Renal pelvis (tissue), 4 donors: Measurements from ENCODE around the gene ENHO. TPM values are rescaled to one million over a fixed set of nuclear protein-coding genes. Genes with fewer than 3 reads are reported as not detected.

ENCODE experiments used
- DNase-seq: peaks from one replicate; pipeline ENCODE4 v3.0.0-alpha.2; 2013
- polyA plus RNA-seq, 3 donors: library from polyadenylated mRNA; unstranded; fragments of 120-200 nt; gene quantifications; one replicate each; pipeline ENCODE4 v1.2.1, GENCODE V29; 2013; ENCODE audit not compliant: insufficient read length in 3 of 3

The ENHO gene
- polyA plus RNA-seq, 3 donors = 0.83 to 2.5 (median 2.4) TPM

DNA sequence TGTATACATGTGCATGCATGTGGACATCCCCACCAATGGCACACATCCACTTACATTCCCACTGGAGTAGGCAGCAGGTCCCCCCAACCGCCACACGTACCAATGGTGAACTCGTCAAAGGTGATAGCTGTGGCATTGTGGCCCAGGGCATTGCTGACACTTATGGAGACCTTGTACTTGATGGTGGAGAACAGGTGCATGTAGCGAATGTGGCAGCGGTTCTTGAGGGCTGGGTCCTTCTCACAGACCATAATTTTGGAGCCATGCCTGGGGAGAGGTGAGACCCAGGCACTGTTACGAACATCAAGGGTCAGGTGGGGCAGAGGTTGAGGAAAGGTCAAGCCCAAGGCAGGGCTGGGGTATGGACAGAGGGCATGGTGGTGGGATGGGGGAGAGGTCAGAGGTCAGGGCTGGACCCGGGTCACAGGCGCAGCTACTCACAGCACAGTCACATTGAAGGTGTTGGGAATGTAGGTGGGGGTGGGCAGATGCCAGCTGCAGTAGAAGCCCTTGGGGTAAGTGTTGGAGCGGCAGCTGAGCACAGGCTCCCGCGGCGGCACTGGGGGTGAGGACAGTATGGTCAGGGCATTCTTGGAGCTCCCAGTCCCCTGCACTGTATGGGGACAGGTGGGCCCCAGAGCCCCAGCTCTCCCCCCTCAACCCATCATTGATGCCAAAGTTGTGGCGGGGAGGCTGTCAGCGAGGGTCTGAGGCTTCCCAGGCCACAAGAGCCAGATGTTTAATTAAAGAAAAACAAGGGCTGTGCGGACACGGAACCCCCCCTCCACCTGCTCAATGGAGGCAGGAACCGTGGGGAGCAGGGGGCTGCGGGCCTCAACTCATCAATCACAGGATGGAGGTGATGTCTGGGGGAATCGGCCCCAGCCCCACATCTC lies 34.9 kb upstream of the ENHO start:
- DNase-seq = no peak

DNA sequence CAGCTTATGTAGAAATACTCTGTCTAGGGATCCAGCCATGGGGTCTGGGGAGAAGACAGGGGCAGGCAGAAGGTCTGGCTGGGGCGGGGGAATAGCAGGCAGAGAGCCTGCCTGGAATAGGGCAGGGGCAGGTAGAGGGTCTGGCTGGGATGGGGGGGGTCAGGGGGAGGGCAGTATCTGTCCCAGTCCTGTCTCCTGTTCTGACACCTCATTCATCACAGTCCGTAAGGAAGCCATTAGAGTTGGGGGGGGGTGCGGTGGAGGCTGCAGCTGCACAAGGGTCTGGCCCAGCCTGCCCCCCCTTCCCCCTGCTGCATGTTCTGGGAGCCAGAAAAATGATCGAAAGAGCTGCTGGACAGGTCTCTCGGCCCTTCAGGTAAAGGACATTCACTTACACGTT lies 34.2 kb upstream of the ENHO start:
- DNase-seq = no peak

DNA sequence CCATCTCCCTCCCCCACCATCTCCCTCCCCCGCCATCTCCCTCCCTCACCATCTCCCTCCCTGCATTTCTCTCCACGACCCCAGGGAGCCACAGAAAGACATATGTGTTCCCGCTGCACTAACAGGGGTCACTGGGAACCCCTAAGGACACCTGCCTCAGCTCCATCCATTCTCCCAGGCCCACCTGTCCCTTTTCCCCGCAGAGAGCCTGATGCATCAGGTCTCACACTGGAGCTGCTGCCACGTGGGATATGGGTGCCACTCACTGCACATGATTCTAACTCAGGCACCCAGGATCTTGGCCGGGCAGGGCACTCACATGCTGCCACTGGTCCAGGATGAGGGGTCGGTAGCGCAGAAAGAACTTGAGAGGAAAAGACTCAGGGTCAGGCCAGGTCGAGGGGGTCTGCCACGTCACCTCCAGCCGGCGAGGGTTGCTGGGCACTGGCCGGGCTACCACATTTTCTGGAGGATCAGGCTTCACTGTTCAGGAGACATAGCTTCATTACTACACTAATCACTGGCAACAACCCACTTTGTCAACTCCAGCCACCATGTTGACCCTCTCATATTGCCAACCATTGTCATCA lies 33.2 kb upstream of the ENHO start:
- no peak for DNase-seq

DNA sequence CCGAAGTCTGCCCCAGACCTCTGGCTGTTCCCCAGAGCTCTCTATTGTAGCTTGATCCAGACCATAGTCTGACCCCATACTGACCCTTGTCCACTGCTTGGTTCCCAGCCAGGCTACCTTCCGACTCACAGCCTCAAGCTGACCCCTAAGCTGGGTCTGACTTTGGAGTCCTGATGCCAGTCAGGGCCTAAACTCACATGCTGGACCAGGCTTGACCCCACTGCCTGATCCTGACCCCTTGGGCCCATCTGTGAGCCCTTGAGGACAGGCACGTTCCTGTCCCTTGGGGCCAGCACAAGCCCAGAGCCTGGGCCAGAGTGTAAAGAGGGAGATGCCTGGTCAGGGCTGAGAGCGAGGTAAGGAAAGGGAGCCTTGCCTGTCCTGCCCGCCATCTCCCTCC lies 32.7 kb upstream of the ENHO start:
- no peak for DNase-seq

DNA sequence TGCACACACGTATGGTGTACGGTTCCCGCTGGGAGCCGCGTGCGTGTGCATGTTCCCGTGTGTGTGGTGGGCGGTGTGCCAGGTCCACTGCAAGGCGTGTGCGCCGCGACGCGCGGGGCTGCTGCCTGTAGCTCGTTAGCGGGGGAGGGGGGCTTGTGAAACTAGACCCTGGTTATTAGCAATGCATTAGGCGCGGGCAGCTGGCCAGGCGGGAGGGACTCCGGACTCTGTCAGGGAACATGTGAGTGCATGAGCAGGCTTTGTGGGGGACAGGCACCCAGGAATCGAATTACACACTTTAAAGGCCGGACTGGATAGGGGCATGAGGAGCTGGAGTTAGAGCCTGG lies 32.2 kb upstream of the ENHO start:
- DNase-seq = peak; percentile 78

DNA sequence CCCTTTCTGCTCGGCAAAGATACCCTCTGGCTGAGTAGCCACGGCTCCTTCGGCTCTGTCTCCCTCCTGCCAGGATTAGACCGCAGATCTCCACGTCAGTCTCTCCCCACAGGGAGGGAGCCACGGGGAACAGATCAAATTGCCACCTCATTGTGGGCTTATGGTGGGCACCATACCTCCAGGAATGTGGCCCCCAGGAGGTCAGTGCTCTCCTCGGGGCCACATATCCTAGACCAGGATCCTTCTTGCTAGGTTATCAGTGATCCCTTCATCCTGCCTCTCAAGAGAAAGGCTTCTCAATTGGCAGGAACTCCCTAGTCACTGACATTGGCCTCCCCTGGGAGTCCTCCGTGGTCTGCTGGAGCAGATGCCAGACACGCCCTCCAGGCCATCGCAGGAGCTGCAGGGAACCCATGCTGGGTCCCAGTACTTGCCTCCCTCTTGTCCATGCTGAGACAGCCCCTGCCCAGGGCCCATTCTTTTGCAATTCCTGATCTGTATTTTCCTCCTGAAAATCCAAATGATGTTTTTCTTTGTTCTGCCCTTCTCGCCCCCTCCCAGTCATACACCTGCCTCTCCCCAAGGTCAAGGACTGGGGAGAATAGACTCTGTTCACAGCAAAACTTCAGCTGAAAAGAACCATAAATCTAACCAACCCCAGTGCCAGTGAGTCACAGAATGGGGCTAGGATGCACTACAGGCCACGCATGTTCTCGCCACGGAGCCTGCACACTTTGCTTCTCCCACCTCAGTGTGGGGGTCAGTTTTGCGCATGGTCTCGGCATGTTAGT lies 31.6 kb upstream of the ENHO start:
- DNase-seq = no peak

DNA sequence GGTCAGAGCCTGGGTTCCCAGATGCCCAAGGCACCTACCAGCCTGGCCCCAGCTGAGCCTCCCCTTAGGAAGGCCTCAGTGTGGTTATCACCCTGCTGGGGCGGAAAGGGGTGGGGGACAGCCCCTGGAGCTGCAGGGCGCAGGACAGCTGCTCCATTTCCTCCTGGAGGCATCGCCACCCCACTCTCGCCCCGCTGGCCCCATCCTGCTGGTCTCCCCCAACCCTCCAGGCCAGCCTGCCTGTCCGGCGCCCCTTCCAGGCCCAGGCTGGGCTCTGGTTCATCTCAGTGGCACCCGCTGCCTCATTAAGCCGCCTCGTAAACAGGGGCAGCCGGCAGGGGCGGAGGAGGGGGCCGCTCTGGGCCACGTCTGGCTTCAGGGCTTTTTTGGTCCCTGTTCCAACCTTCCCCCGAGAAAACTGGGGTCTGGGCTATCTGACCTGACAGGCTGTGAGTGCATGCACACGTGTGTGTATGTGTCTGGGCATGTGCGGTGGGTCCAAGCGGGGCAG lies 30.8 kb upstream of the ENHO start:
- DNase-seq = no peak

DNA sequence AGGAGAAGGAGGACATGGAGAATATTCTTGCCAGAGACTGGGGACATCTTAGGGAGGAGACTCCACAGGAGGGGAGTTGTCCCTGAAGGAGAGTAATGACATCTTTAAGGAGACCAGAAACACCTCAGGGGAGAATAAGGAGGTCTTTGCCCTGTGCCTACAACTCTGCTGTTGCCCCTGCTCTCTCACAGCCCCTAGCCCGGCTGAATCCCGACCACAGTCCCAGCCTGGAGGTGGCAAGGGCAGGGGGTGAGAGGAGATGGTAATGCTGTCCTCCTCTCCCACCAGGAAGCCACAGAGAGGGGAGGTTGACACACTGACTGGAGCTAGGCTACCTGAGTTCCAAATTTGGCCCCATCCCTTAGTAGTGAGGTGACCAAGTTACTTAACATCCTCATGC lies 30.2 kb upstream of the ENHO start:
- DNase-seq = no peak

DNA sequence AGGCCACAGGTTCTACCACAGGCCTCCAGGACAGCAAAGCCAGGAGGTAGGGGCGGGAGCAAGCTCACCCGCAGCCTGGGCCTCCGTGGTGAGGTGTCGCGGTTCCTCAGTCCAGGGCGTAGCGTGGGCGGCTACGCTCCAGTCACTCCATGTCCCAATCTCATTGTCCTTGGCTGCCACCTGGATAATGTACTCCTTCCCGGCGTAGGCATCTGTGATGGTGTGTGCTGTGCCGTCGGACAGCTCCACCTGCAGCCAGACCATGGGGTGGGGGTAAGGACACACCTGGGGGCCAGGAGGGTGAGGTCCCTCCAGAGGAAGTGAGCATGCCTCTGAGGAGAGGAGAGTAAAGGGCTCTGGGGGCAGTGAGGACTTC lies 29.8 kb upstream of the ENHO start:
- no peak for DNase-seq

DNA sequence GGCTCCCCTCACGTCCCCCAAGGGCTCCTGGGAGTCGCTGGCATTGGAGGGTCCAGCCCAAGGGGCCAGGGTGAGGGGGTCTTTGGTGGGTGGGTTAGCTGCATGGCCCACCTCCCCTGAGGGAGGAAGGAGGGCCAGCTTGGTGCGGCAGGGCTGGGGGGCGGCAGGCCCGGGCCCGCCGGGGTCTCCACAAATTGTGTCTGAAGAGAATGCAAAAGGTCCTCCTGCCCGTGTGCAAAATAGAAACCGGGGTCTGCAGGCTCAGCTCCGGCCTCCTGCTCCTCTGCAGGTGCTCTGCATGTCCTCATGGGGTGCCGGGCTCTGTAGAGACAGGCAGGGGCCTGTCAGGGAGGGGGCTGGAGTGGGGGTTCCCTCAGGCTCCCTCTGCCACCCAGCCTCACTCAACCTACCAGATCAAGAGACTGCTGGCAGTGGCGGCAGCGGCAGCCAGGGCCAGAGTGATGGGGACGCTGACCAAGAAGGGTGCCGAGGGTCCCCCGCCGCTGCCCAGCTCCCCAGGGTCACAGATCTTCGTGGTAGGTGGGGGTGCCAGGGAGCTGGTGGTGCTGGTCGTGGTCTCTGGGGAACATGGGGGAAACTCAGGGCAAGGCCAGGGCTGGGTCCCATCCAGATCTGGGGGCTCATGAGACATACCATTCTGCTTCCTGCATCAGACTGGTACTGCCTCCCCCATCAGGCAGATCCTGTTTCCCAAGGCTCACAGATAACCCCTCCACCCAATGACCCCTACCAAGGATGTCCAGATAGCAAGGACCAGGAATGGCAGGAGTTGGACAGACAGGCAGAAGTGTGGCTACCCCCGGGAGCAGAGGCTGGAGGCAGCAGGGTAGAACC lies 29.2 kb upstream of the ENHO start:
- no peak for DNase-seq

DNA sequence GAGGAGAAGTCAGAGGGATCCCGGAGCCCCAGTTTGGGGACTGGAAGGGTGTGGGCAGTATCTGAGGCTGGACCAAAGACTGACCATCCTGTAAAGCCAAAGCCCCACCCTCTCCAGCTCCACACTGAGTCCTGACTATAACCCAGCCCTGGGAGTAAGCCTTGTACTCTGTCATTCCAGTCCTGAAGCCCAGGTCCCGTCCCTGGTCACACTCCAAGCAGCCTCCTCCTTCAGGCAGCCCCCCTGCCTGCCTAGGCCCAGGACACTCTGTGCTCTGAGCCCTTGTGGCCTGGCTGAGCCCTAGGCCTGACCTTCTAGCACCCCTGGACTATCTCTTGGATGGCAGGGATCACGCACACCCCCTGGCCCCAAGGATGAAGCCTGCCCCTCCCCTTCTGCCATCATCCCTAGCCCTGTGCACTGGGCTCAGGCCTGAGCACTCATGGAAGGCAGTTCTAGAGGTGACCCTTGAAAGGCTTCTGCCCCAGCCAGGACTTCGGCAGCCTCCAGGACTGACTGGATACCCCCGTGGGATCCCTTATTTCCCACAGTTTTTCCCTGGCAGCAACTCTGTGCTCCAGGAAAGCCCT lies 28.0 kb upstream of the ENHO start:
- DNase-seq = no peak

DNA sequence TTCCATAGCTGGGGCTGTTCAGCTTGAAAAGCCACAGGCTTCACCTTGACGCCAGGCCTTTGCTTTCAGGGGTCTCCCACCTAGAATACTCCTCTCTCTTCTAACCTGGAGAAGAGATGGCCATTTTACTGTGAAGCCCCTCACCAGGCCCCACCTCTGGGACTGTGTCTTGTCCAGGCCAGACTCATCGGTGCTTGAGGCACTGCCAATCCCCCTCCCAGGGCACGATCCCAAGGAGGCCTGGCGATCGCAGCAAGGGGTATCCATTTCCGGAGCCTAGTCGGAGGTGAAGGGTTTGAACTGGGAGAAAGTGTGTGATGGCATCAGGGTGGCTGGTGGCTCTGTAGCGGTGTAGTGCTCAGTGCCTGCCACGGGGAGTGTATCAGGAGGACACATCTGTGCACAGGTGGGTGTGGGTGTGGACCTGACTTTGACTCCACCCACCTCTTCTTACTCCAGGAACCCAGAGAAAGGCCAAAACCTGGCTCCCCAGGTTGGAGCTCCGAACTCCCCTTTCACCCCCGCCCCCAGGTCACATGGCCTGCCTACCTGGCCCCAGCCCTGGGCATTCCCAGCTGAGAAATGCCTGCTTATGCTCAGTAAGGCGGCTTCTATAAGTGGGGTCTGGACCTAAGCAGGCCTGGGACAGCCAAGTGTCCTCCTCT lies 27.4 kb upstream of the ENHO start:
- no peak for DNase-seq

DNA sequence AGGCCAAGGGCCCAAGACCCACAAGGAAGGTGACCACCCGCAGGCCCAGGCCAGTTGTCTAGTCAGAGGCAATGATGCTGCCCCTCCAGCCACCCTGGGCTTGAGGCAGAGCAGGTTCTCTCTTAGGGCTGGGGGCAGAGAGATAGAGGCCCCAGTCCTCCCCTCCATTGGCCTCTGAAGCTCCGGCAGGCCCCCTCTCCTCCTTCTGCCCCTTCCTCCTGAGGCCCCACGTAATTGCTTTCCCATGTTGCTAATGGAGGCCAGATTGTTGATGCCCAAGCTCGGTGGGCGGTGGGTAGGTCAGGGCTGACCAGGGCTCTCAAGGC lies 26.6 kb upstream of the ENHO start:
- DNase-seq = no peak

DNA sequence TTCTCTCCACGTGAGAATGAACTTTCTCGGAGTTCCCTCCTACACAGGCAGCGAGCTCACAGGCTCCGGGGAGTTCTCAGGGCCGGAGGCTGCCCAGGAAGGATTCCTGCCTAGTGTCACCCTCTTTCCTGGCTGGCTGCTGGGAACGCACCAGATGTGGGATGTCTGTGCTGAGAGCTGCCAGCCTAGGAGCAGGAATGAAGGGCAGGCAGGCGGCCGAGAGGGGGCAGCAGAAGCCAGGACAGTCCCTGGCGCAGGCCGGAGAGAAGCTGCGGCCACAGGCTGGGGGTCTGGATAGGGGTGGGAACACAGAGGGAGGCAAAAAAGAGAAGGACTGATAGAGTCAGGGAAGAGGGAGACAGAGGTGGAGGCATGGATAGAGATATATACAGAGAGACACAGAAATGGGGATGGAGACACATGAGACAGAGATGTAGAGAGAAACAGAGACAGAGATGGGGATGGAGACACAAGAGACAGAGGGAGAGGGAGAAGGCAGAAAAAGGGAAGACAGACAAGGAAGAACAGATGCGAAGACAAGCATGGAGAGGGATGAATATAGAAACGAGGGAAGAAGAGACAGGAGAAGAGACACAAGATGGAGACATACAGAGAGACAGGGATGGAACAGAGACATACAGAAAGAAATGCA lies 25.3 kb upstream of the ENHO start:
- DNase-seq = peak; percentile 73

DNA sequence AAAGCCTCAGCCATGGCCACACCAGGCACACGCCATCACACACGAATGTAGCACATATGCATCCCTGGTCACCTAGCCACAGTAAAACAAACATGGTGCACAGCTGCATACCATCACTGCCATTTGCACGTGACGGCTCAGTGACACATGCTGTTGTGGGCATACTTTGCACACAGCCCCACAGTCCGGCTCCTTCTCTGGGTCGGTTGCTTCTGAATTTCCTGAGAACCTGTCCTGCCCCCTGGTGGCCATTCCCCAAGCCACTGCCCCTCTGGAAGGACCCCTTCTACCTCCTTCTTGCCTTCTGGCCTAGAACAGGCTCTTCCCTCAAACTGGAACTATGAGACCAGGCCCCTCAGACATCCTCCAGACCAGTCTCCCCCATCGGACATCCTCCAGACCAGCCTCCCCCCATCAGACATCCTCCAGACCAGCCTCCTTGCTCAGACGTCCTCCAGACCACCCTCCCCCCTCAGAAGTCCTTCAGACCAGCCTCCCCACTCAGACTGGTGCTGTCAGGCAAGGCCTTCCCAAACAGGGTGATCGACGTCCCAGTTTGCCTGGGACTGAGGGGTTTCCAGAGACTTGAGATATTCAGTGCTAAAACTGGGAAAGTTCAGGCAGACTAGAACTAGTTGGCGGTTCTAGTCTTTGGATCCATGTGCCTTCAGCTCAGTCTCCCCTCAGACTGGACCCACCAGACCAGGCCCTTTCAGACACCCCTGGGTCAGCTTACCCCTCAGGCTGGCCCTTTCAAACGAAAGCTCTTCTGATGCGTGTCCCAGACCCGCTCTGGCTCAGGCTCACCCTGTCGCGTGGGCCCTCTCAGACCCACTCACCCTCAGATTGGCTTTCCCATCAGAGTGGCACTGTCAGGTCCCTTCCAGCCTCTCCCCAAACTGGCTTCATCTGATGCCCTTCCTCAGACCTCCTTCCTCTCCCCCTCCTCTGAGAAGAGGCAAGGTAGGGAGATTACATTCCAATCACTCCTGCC lies 24.3 kb upstream of the ENHO start:
- no peak for DNase-seq

DNA sequence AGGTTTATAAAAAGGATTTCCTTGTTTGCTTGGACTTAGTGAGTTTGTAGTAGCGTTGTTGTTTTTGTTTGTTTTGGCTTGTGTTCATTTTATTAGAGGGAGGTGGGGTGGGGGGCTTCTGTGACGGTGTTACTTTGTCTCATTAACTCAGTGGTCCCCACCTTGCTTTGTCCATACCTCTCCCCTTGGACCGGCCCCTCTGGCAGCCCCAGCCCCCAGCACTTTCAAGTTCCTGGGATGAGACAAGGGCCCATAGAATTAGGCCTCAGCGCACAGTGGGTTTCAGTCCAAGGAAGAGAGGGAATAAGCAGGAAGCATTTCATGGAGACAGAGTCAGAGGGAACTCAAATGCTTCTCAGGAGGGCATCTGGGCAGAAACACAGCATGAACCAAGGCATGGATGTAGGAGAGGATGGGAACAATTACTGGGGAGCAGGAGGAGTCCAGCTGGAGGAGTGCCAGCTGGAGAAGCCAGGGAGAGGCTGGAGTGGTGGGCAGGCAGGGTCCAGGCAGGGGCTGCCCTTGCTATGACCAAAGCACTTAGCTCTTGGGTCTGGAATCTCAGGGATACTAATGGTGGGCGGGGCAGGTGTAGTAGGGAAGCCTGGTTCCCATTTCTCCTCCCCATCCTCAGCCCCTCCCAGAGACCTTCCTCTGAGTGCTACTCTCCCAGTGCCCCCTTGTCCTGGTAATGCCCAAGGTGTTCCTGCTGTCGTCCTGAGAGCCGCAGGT lies 23.5 kb upstream of the ENHO start:
- DNase-seq = no peak

DNA sequence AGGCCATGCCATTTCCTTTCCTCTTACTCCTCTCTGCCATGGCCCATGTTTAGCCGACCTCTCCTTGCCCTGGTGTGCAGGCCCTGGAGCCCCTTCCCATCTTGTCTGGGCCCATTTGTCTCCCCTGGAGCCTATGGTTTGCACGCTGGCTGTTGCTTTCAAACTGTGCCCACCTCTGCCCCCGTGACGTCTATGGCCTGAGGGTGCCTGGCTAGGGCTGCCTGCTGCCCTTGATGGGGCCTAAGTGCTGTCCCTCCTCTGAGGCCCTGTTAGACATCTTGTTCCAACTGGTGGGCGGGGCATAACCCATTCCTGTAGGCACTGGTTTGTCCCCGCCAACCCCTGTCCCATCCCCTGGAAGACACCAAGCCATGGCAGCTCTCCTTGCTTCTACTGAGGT lies 22.7 kb upstream of the ENHO start:
- DNase-seq = no peak

DNA sequence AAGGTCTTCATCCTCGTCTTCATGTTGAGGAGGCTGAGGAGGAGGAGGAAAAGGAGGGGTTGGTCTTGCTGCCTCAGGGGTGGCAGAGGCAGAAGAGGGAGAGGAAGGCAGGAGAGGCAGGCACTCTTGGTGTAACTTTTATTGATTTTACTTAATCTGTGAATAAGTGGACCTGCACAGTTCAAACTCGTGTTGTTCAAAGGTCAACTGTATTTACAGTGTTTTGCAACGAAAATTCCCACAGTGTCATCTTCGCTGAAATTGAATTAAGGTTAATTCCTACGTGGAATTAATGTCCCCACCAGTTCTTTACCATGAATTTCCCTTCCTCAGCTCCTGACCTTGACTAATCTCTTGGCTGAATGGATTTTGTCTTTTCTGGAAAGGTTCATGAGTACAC lies 21.2 kb upstream of the ENHO start:
- DNase-seq = no peak

DNA sequence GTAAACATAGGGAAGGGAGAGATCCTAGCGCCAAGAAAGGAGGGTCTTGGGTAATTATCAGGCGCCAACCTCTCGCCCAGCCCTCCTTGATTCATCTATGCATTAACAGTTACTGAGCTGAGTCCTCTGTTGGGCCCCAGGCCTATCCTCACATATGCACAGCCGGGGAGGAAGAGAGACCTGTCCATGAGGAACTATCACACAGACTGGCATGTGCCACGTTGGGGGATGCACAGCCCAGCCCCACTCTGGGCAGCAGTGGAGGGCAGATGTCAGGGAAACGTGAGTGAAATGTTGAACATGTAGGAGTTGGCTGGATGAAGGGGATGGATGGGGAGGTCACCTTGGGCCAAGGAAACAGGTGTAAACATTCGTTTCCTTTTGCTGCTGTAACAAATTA lies 18.8 kb upstream of the ENHO start:
- DNase-seq = no peak
